ENCODE data around the gene ERN1.

ERN1 gene

GRCh38 chr17:64083093-64083492 is 46.9 kb downstream of the ERN1 start:
- H3K79me2 ChIP-seq (ENCODE audit: low read length): peaks cover 99% of the 10 kb centered on the region
- H3K4me2 ChIP-seq (ENCODE audit: low read depth, low read length): peak overlapping the region; percentile 67
- peak overlapping the region; percentile 100 for H3K27ac ChIP-seq (ENCODE audit: low read length)

GRCh38 chr17:64081802-64082799 is 47.8 kb downstream of the ERN1 start:
- TF ChIP-seq EZH2phosphoT487 (IDR thresholded peaks at IDR 0.05; ENCODE audit: low read length): no peak
- no peak for TF ChIP-seq CTCF (IDR thresholded peaks at IDR 0.05; ENCODE audit: low read length)
- no peak for TF ChIP-seq EZH2 (optimal IDR thresholded peaks at IDR 0.05; ENCODE audit: low read depth, low read length)
- peaks cover 18% of the 10 kb centered on the region for H3K36me3 ChIP-seq (replicated peaks; ENCODE audit: insufficient read depth, low read length)
- no peaks in the 10 kb centered on the region for H3K27me3 ChIP-seq (replicated peaks; ENCODE audit: insufficient read depth, low read length)
- peak overlapping the region; percentile 11 for H3K4me3 ChIP-seq (ENCODE audit: low read length)
- peak overlapping the region; percentile 100 for H3K27ac ChIP-seq (ENCODE audit: low read length)
- peak overlapping the region; percentile 76 for H3K9ac ChIP-seq (ENCODE audit: low read length)
- H3K9me2 ChIP-seq (replicated peaks; ENCODE audit: insufficient read depth, low read length): no peaks in the 10 kb centered on the region
- peak; percentile 81 for DNase-seq
- peaks cover 93% of the 10 kb centered on the region for H3F3A ChIP-seq (ENCODE audit: insufficient read depth, low read length)
- H4K20me1 ChIP-seq (ENCODE audit: insufficient read depth, low read length): no peaks in the 10 kb centered on the region
- H3K4me1 ChIP-seq (ENCODE audit: low read length): peaks cover 96% of the 10 kb centered on the region
- peak overlapping the region; percentile 67 for H3K4me2 ChIP-seq (ENCODE audit: low read depth, low read length)
- peaks cover 97% of the 10 kb centered on the region for H3K79me2 ChIP-seq (ENCODE audit: low read length)
- H2AFZ ChIP-seq (ENCODE audit: low read length): no peak overlapping the region
- H3K9me3 ChIP-seq (replicated peaks; ENCODE audit: insufficient read depth, low read length): no peaks in the 10 kb centered on the region

More at GRCh38 chr17:64083093-64083492, 46.9 kb downstream of the ERN1 start:
- Histone ChIP-seq H3K9me3 (replicated peaks; ENCODE audit: insufficient read depth, low read length) (no peaks in the 10 kb centered on the region), H3K27me3 (replicated peaks; ENCODE audit: insufficient read depth, low read length) (no peaks in the 10 kb centered on the region), H3K36me3 (replicated peaks; ENCODE audit: insufficient read depth, low read length) (peaks cover 24% of the 10 kb centered on the region), H3K9ac (ENCODE audit: low read length) (peak overlapping the region; percentile 76), H3F3A (ENCODE audit: insufficient read depth, low read length) (peaks cover 95% of the 10 kb centered on the region), H3K9me2 (replicated peaks; ENCODE audit: insufficient read depth, low read length) (no peaks in the 10 kb centered on the region), H4K20me1 (ENCODE audit: insufficient read depth, low read length) (no peaks in the 10 kb centered on the region), H2AFZ (ENCODE audit: low read length) (no peak overlapping the region), H3K4me1 (ENCODE audit: low read length) (peaks cover 98% of the 10 kb centered on the region), H3K4me3 (ENCODE audit: low read length) (peak overlapping the region; percentile 11; the same call in 1 of the 2 replicates)
- TF ChIP-seq CTCF (IDR thresholded peaks at IDR 0.05; ENCODE audit: low read length) (no peak), EZH2phosphoT487 (IDR thresholded peaks at IDR 0.05; ENCODE audit: low read length) (no peak), EZH2 (optimal IDR thresholded peaks at IDR 0.05; ENCODE audit: low read depth, low read length) (no peak)
- no peak for DNase-seq

- peaks cover 83% of the 10 kb centered on the region for H3K79me2 ChIP-seq (ENCODE audit: low read length)
- peaks cover 96% of the 10 kb centered on the region for H3F3A ChIP-seq (ENCODE audit: insufficient read depth, low read length)
- no peaks in the 10 kb centered on the region for H3K9me3 ChIP-seq (replicated peaks; ENCODE audit: insufficient read depth, low read length)
- peak overlapping the region; percentile 100; the same call in 1 of the 2 replicates for H3K27ac ChIP-seq (ENCODE audit: low read length)
- no peak overlapping the region for H3K4me2 ChIP-seq (ENCODE audit: low read depth, low read length)
- H2AFZ ChIP-seq (ENCODE audit: low read length): no peak overlapping the region
- H3K27me3 ChIP-seq (replicated peaks; ENCODE audit: insufficient read depth, low read length): no peaks in the 10 kb centered on the region
- no peak overlapping the region for H3K9ac ChIP-seq (ENCODE audit: low read length)
- no peaks in the 10 kb centered on the region for H3K9me2 ChIP-seq (replicated peaks; ENCODE audit: insufficient read depth, low read length)
- TF ChIP-seq EZH2 (optimal IDR thresholded peaks at IDR 0.05; ENCODE audit: low read depth, low read length) (no peak), CTCF (IDR thresholded peaks at IDR 0.05; ENCODE audit: low read length) (no peak), EZH2phosphoT487 (IDR thresholded peaks at IDR 0.05; ENCODE audit: low read length) (no peak)
- no peak overlapping the region for H3K4me3 ChIP-seq (ENCODE audit: low read length)
- no peaks in the 10 kb centered on the region for H4K20me1 ChIP-seq (ENCODE audit: insufficient read depth, low read length)
- H3K36me3 ChIP-seq (replicated peaks; ENCODE audit: insufficient read depth, low read length): peaks cover 13% of the 10 kb centered on the region
- no peak for DNase-seq
- peaks cover 94% of the 10 kb centered on the region for H3K4me1 ChIP-seq (ENCODE audit: low read length)
Measured at GRCh38 chr17:64080174-64080618, 49.7 kb downstream of the ERN1 start.
